HG02623 (cell line): Measurements from ENCODE around the gene UBR3.

Experiments used
- ATAC-seq: cut with Tn5 transposase; IDR thresholded peaks from one replicate; pipeline ENCODE4 v1.9.1; 2021; ENCODE audit warnings: moderate library complexity; ENCODE audit not compliant: unreplicated experiment

UBR3 gene

DNA sequence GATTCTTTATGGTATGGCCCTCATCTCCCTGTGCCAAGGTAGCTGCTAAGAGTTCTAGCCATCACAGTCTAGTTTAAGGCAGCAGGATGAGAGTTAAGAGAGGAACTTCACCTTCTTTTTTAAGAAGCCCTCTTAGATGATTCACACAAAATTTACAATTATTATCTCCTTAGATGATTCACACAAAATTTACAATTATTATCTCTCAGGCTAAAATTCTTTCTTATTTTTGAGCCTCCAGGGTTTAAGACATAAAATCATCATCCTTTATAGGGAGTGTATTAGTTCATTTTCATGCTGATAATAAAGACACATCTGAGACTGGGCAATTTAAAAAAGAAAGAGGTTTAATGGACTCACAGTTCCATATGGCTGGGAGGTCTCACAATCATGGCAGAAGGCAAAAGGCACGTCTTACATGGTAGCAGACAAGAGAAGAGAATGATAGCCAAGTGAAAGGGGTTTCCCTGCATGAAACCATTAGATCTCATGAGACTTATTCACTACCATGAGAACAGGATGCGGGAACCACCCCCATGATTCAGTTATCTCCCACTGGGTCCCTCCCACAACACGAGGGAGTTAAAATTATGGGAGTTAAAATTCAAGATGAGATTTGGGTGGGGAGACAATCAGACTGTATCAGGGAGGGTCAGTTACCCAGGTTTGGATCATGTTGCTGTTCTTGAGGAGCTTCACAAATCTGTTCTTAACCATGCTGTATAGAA is 217.7 kb downstream of the UBR3 start:
- ATAC-seq = no peak

- no peak for ATAC-seq
These were observed 220.2 kb downstream of the UBR3 start for GRCh38 chr2:170047331-170048065.

- ATAC-seq = no peak
These were observed 224.9 kb downstream of the UBR3 start for GRCh38 chr2:170052151-170052550.

GRCh38 chr2:170054997-170055396 is 227.7 kb downstream of the UBR3 start:
- no peak for ATAC-seq

DNA sequence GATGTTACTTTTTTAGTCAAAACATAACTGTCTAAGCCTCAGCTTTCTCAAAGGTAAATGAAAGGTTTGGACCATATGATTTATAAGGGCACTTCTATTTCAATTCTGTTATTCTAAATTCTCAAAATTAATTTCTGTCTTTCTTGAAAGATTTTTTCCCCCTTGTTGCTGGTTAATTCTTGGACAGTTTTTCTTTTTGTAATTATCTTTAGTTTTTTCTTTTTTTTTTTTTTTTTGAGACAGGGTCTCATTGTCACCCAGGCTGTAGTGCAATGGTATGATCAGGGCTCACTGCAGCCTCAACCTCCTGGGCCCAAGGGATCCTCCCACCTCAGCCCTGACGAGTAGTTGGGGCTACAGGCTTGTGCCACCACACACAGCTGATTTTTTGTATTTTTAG is 229.6 kb downstream of the UBR3 start:
- ATAC-seq = no peak

DNA sequence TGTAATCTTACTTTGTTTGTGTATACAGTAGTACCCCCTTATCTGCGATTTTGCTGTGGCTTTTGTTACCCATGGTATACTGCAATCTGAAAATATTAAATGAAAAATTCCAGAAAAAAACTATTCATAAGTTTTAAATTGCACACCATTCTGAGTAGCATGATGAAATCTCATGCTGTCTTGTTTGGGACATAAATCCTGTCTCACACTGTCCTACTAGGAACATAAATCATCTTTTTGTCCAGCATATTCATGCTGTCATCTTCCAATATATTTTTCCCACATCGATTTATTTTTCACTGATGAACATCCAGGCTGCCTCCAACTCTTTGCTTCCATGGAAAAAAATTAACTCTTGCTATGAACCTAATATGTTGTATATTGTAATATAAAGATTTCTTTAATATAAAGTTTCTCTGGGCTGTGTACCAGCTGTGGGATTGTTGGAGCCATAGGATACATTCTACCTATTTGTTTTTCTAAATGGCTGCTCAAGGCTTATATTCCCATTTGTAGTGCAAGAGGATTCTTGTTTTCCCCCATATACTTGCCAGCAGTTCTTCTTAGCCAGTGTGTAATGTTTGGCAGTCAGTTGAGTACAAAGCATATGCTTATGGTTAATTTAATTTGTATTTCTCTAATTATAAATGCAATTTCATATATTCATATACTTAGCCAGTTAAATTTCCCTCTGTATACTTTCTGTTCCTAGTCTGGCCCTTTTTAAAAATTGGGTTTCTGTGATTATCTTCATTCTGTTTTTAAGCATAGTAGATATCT is 236.4 kb downstream of the UBR3 start:
- ATAC-seq = no peak

DNA sequence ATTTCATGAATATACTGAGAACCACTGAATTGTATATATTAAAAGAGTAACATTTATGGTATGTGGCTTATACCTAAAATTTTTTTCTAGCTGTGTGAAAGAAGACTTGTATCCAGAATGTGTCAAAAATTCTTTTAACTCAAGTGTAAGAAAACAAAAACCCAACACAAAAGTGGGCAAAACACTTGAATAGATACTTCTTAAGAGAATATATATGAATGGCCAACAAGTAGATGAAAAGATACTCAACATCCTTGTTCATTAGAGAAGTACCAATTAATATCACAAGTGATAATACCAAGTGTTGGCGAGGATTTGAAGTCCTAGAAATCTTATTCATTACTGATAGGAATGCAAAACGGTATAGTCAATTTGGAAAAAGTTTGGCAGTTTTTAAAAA is 243.5 kb downstream of the UBR3 start:
- ATAC-seq = no peak

GRCh38 chr2:170073288-170073687 is 246.0 kb downstream of the UBR3 start:
- no peak for ATAC-seq

DNA sequence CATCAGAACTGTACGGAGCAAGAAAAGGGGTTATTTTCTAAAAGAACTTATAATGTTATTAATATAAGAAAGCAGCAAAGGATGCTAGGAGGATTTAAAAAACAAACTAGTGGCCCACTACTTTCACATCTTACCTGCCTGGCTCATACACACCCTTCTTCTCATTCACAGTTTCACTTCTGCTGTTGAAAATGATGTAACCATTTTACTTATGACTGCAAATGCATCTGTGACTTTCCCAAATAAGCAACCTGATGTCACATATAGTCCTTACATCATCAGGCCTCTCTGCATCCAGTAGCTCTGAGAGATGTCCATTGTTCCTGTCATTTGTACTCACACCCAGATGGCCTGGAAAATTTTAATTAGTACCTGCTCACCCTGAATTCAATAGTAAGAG is 248.9 kb downstream of the UBR3 start:
- ATAC-seq = no peak

- ATAC-seq = no peak
These were observed 250.7 kb downstream of the UBR3 start for GRCh38 chr2:170077830-170078569.

DNA sequence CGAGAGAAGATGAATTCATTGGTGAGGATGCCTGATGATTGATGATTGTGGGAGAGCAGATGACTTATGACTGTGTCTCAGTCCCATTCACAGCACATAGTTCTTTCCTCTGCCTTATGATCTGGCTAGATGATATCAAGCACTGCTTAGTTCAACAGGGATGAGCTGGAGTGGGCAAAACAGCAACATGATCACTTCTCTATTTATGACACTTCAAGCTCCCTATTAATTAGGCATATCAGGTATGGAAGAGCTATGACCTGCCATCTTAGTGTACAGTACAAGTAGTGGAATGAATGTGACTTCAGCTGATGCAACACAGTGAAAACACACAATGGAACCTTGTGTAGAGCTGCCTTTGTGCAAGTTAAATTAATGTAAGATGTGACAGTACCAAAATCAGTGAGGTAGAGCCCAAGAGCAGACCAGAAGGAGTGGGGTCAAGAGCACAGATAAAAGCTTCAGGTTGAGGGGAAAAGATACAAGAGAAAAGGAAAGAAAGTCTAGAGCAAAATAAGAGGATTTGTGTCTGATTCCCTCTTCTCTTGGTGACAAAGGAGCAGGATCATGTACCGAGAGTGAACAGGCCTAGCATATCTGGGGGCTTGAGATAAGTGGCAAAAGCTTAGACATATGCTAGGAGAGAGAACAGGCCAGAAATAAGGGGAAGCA is 257.7 kb downstream of the UBR3 start:
- ATAC-seq = no peak

- no peak for ATAC-seq
These were observed 258.9 kb downstream of the UBR3 start for GRCh38 chr2:170086117-170086688.

GRCh38 chr2:170086751-170087412 is 259.6 kb downstream of the UBR3 start:
- no peak for ATAC-seq

- ATAC-seq = no peak
These were observed 260.1 kb downstream of the UBR3 start for GRCh38 chr2:170087413-170087793.

DNA sequence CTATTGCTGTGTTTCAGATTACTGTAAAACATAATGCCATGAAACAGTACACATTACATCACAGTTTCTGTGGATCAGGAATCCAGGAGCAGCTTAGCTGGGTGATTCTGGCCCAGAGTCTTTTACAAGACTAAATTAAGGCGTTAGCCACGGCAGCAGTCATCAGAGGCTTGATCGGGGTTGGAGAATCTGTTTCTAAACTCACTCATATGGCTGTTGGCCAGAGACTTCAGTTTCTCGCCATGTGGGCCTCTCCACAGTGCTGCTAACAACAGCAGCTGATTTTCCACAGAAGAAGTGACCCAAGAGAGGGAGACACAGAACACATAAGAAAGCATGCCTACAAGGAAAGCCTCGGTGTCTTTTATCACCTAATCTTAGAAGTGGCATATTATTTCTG is 261.5 kb downstream of the UBR3 start:
- no peak for ATAC-seq

DNA sequence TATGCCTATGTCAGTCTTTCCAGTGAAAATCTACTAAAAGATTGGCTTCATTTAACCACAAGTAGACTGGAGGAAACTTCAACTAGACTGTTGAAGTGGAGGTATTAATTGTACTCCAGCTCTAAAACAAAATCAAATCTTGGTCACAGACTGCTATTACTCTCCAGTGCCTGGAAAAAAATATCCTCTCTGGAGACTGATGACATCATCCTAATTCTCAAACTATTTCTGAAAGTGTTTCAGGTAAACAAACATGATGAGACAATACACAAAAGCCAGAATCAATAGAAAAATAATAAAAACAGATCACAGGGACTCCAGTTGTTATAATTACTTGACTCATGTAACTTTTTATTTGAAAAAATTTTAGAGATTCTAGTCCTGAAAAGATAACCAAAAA is 263.0 kb downstream of the UBR3 start:
- no peak for ATAC-seq

DNA sequence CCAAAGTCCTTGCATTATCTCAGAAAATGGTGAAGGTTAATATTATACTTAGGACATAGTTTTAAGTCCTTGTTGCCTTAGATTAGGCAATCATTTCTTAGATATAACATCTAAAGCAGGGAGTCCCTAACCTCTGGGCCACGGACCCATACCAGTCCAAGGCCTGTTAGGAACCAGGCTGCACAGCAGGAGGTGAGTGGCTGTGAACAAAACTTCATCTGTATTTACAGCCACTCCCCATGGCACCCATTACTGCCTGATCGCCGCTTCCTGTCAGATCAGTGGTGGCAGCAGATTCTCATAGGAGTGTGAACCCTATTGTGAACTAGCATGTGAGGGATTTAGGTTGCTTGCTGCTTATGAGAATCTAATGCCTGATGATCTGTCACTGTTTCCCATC is 264.2 kb downstream of the UBR3 start:
- ATAC-seq = no peak

GRCh38 chr2:170092436-170093060 is 265.3 kb downstream of the UBR3 start:
- no peak for ATAC-seq

GRCh38 chr2:170095380-170095779 is 268.1 kb downstream of the UBR3 start:
- no peak for ATAC-seq
